NCI-H146 (cell line): ENCODE data around the gene MED15.
"Not testable (repeated sequence)": the region's sequence is repeated elsewhere in the genome, so short reads cannot be mapped to it uniquely, and the experiment has no call there.

Source experiments
- DNase-seq: peaks from one replicate; lab custom pipeline; 2025; lab: John Stamatoyannopoulos, UW

Gene MED15, protein sequence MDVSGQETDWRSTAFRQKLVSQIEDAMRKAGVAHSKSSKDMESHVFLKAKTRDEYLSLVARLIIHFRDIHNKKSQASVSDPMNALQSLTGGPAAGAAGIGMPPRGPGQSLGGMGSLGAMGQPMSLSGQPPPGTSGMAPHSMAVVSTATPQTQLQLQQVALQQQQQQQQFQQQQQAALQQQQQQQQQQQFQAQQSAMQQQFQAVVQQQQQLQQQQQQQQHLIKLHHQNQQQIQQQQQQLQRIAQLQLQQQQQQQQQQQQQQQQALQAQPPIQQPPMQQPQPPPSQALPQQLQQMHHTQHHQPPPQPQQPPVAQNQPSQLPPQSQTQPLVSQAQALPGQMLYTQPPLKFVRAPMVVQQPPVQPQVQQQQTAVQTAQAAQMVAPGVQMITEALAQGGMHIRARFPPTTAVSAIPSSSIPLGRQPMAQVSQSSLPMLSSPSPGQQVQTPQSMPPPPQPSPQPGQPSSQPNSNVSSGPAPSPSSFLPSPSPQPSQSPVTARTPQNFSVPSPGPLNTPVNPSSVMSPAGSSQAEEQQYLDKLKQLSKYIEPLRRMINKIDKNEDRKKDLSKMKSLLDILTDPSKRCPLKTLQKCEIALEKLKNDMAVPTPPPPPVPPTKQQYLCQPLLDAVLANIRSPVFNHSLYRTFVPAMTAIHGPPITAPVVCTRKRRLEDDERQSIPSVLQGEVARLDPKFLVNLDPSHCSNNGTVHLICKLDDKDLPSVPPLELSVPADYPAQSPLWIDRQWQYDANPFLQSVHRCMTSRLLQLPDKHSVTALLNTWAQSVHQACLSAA

DNA sequence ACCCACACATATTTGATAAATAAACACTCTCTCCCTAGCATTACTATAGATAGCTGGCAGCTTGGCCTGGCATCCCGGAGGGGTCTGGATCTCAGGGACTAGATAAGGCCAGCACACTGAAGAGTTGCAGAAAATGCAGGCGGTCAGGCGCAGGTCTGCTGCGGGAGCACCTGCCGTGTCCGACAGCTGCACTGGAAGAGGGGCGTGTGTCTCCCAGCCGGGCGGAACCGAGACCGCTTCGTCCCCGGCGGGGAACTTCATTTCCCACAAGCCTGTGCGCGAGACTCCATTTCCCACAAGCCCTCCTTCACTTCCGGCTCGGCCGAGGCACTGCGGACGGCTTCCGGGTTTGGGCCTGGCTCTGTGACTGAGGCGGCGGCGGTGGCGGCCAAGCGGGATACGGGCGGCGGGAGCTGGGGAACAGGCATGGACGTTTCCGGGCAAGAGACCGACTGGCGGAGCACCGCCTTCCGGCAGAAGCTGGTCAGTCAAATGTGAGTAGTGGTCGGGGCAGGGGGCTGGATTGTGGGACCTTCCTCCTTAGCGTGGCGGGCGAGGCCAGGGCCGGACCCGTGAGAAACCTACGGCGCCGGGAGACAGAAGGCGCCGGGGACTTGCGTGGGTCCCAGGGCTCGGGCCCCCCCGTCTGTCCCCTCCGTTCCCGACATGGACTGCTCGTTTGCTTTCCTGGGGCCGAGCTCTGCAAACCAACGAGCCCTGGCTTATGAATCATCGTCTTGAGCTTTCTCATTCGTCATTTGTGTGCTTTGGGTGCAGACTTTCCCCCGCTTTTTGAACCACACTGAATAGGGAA, at the start of gene MED15:
Gene MED15, plus strand, starts transcription at position 358 of the 814 bp plus-strand sequence. Its CDS starts 69 bp downstream, at position 427.
- DNase-seq, result peak; percentile 91

DNA sequence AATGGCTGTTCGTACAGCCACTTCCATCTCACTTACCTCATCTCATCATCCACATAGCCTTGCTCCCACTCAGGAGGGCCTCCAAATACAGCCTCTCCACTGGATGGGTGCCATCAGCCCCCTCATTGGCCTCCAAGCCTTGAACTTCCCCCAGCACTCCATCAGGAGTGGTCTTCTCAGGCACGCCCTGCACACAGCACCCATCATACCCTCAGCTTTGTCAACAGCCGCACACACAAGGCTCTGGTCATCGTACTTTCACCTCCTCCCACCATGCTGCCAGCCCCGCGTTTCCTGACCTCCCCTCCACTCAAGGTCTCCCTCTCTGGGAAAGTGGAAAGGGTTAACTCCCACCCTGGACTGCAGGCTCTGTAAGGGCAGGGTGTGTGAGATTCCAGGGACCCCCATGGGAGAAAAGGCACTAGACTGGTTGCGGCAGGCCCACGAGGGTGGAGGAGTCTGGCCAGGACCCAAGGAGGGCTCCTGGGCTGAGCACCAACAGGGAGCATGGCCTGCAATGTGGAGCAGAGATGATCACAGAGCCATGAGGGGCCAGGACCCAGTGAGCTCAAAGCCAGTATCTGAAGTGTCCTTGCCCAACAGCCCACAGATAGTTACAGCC, 48.8 kb upstream of the MED15 start:
- DNase-seq, result no peak

DNA sequence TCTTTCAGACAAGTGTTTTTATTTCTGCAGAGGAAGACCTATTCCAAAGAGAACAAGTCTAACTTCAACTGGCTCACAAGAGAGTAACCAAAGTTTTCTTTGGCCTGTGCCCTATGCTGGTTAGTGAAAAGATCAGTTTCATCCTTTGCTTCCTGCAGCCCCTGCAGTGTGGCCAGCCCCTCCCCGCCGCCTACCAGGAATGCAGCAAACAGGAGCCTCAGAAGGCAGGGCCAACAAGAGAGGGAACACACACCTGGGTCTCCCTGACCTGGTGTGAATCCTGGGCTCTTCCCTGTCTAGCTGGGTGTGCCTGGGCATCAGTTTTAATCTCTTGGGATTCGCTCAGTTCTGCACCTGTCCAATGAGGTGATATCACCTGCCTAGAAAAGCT, 48.3 kb upstream of the MED15 start:
- DNase-seq, result no peak

DNA sequence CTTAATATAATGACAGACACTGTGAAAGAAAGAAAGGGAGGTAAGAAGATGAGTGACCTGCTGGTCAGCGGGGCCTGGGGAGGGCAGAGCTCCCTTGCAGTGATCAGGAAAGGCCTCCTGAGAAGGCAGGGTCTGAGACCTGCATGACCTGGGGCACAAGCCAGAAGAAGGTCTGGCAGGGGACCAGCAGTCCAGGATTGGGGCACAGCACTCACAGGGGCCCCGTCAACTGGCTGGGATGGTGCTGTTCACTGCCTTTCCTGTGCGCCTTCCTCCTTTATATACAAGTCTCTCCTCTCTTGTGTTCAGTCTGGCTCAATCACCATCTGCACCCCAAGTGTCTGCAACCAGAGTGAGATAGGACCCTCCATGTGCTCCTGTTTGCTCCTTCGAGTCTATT, 47.5 kb upstream of the MED15 start:
- no peak for DNase-seq

DNA sequence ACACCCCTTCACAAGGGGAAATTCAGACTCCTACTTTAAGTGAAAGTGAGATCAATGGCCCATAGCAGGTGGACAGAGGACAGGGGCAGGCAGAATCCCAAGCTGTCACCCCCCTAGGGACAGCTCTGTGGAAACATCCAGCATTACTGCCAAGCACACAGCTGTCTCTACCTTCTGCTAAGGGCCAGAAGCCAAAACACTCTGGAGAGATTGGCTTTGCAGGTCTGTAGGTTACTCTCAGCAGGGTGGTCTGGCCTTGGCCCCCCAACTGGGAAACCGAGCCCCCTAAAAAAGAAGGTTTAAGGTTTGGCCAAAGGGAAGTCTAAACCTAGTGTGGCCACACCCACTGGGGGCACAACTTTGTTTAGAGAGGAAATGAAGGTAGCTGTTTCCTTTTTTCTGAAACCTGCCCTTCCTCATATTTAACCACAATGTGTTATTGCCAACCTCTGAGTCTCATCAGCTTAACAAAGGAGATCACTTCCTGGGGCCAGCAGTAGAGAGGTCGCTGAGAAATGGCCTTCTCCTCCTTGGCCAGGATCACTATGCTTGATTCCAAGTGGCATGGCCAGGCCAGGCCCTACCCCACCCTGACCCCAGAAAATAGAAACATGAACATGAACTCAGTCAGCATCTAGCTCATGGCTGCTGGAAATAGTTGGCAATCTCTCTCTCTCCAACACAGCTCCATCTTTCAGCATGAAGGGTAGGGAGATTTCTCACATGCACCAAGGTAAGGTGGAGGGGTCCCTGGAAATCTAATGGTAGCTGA, 43.9 kb upstream of the MED15 start:
- DNase-seq, result no peak

DNA sequence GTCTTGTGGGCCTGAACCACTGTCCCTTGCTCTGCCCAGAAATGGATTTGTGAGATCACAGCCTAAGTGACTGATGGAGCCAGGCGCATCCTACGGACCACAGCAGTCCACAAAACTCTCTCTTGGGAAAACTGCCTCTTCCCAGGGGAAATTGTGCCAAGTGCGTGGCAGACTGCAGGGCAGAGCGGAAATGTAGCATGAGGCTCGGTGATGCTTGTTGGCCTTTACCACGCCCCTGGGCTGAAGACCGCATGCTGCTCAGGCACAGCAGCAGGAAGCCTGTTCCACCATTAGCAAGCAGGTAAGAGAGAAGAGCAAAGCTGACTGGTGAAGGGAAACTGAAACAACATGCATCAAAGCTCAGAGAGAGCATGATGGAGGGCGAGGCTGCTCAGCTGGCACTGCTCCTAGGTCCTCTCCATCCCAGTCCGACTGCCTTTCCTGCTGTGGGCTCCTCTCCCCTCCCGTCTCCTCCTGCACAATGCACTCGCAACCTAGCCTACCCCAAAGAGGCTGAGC, 43.3 kb upstream of the MED15 start:
- no peak for DNase-seq

DNA sequence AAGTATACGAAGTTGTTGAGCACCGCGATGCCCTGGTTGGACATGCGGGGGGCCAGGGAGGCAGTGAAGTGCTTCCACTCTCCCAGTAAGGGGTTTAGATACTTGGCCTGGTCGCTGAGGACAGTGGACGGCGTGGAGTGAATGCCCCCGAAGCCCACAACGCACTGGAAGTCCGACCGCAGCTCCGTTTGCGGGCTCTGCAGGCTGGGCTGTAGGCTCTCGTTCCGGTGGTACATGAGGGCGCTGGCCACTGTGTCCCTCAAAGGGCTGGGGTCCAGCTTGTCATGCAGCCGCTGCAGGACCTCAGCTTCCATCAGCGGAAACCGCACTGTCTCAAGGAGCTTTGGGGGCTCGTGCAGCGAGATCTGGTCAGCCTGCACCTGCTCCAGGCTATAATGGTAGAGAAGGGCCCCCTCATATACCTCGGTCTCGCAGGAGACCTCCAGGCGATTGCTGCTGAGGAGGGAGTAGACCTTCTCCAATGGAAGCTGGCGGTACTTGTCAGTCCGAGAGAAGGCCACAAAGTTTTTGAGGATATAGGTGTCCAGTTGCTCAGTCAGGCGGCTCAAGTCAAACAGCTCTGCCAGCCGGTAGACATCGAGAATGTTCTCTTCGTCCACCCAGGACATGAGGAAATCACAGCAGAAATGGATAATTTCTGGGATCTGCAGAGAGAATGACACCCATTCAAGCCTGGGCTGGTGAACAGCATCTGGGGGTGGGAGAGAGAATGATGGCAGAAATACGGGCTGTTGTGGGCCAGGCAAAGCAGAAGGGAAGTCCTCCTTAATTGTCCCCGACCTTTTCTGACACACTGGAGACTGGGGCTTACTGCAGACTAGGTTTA, 42.3 kb upstream of the MED15 start:
- no peak for DNase-seq

DNA sequence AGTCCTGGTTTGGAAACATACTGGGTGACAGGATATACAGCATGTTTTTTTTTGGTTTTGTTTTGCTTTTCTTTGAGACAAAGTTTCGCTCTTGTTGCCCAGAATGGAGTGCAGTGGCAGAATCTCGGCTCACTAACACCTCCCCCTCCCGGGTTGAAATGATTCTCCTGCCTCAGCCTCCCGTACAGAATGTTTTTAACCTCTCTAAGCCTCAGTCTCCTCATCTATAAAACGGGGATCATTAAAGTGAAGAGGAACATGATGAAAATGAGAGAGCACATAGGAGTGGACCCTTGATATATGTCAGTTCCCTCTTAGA, 41.7 kb upstream of the MED15 start:
- no peak for DNase-seq

DNA sequence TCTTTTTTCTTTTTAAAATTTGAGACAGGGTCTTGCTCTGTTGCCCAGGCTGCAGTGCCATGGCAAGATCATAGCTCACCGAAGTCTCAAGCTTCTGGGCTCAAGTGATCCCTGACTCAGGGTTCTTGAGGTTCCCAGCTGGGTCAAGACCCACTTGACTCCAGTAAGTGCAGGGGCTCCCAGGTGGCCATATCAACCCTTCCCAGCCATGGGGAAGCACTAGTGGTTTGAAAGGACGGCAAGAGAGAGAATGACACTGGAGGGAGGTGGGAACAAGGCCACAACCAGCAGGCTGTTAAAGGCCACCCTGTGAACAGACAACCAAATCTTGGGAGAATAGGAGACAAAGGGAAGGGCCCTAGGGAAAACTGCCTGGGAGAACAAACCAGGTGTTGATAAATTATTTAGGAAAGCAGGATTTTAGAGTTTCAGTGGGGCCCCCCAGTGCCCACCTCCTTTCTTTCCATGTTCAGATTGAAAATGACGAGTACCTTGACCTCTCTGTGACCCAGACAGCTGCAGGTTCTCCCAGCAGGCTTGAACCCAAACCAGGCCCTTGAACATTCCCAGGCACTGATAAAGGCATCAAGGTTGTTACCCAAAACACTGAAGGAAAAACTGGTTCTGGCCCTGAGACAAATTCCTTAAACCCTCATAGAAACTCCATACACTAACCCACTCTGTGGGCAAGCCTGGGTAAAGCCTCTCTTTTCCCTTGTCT, 40.6 kb upstream of the MED15 start:
- DNase-seq, result no peak

DNA sequence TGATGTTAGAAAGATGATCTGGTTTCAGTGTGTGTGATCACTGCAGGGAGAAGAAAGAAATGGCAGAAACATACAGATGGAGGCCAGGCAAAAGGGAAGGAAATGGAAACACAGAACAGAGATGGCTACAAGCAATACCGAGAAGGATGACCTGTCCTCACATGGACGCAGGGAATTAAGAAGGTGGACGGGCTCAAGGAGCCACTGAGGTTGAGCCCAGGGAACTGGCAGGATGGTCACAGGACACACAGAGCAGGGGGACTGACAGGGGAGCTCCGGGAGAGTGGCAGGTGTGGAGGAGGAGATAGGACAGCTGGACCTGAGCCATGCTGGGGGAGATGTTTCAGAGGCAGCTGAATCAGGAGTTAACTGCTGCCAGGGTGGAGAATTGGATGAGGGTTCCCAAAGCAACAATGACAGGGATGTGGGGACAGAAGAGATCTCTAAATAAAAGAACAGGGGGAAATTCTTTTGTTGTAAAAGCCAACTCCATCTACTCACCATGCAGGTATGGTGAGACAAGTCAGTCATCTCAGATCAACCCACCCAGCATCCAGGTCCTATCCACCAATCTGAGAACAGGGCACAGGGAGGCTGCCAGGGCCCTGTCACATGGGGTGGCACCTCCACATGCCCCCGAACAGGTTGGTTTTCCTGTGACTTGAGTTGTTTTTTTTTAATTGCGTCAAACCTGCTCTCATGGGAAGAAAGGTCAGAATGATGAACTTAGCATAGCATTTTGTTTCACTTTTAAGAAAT, 38.1 kb upstream of the MED15 start:
- DNase-seq, result no peak

DNA sequence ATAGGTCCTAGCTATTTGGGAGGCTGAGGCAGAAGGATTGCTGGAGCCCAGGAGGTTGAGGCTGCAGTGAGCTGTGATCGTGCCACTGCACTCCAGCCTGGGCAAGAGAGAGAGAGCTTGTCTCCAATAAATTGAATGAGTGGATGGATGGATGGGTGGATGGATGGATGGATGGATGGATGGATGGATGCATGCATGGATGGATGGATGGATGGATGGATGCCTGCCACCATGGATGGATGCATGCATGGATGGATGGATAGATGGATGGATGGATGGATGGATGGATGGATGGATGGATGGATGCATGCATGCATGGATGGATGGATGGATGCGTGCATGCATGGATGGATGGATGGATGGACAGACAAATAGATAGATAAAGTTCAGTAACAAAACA, 36.9 kb upstream of the MED15 start:
- DNase-seq, result not testable (repeated sequence)

DNA sequence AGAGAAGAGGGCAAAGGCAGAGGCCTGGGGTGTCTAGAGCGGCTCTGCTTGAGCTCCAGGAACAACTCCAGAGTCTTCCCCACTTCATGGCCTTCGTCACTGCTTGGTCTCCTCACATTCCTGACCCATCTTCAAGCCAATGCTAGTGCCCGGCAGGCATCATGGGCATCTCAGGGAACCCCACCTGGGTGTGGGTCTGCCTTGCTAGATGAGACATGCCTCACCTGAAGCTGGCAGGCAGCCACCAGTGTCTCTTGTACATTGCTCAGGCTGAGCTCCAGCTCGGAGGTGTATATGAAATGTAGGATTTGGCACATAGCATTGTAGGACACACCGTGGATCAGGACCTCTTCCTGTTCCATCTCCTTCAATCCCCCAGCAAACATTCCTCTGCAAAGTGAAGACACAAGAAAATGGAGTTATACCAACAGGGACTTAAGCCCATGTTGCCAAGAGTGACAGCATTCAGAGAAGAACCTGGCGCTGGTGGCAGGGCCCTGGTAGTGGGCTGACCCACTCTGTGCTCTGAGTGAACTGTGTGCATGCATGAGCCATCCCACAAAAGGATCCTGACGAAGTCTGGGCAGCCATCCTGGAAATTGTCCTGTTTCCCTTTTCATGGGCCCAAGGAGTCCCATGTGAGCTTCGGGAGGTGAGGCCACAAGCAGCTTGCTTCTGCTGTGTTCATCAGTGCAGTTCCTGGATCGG, 36.1 kb upstream of the MED15 start:
- DNase-seq, result no peak

DNA sequence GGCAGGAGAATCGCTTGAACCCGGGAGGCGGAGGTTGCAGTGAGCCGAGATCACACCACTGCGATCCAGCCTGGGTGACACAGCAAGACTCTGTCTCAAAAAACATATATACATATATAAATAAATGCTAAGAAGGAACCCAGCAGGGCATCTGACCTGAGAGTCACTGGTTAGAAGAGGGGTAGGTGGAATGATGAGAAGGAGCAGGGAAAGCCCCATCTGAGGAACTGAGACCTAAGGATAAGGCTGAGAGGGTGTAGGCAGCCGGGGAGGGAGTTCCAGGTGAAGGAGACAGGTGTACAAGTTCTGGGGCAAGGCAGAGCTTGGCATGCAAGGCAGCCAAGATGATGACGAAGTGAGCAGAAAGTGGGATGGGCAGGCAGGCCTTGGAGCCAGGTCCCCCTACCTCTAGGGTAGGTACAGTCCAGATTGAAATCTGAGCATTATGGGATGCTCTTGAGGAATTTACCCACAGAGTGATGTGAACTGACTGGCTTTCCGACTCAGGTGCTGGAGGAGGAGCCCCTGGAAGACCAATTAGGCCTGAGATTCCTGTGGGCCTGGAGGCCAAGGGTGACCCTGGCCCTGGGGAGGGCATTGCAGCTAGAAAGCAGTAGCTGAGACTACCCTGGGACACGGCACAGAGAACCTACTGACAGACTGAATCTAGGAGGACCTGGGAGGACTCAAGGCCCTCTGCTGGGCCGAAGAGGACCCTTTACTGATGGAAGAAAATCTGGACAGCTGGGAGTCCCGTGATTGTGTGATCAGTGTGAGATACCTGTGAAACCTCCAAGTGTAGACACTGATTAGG, 34.6 kb upstream of the MED15 start:
- no peak for DNase-seq

DNA sequence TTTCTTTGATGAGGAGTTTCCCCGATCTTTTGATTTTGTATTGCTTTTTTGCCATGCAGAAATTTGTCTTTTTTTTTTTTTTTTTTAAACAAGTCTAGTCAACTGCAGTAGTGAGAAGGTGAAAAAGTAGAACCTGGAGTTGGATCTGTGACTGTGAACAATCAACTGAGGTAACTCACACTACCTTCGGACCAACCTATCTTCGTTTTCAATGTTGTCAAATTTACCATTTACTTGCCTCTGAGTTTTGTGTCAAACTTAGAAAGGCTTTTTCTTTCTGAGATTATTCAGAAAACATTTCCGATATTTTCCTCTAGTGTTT, 32.3 kb upstream of the MED15 start:
- no peak for DNase-seq

DNA sequence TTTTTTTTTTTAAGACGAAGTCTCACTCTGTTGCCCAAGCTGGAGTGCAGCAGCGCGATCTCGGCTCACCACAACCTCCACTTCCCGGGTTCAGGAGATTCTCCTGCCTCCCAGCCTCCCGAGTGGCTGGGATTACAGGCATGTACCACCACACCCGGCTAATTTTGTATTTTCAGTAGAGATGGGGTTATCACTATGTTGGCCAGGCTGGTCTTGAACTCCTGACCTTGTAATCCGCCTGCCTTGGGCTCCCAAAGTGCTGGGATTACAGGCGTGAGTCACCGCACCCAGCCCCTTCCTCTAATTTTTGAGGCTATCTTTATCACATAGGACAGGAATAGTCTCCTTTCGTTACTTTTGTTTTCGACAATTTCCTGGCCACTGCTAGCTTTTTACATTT, 31.8 kb upstream of the MED15 start:
- not testable (repeated sequence) for DNase-seq

DNA sequence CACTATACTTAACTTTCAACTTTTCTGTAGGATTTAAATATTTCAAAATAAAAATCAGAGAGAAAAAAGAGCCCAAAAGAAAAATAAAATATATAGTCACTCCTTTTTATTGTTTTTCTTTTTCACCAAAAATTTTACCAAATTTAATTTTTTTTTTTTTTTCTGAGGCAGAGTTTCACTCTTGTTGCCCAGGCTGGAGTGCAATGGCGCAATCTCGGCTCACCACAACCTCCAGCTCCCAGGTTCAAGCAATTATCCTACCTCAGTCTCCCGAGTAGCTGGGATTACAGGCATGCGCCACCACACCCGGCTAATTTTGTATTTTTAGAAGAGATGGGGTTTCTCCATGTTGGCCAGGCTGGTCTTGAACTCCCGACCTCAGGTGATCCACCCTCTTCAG, 29.4 kb upstream of the MED15 start:
- not testable (repeated sequence) for DNase-seq

DNA sequence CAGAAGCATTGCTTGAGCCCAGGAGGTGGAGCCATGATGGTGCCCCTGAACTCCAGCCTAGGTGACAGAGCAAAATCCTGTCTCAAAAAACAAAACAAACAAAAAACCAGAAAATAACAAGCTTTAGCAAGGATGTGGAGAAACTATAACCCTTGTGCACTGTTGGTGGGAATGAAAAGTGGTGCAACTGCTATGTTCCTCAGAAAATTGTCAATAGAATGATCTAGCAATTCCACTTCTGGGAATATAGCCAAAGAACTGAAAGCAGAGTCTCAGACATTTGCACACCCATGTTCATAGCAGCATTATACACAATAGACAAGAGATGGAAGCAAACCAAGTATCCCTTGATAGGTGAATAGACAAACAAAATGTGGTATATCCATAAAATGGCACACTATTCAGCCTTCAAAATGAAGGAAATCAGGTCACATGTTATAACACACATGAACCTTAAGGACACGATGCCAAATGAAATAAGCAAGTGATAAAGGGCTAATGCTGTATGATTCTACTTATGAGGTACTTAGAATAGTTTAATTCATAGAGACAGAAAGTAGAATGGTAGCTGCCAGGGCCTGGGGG, 27.7 kb upstream of the MED15 start:
- DNase-seq, result no peak
